IMR-90 (cell line): Measurements from ENCODE around the gene CAMK2D. TPM values are rescaled to one million over a fixed set of nuclear protein-coding genes. Genes with fewer than 3 reads are reported as not detected.

Experiments
- ATAC-seq: fragments of 200-7000 bp; cut with Tn5 transposase; 2 replicates; pipeline ENCODE4 v1.9.1; 2020; ENCODE audit warnings: low read depth, mild to moderate bottlenecking, moderate library complexity
- BruUV-seq: library from RNA; stranded (reverse); fragments of 400-500 nt; replicated peaks from 2 replicates; lab custom pipeline; 2021; lab: Mats Ljungman, UMichigan
- CTCF ChIA-PET: fragments of 300-600 bp; formaldehyde crosslinking; extraction: SDS; loops from one replicate; lab custom pipeline; 2021; ENCODE audit warnings: antibody characterized with exemption; lab: Yijun Ruan, JAX
- POLR2A ChIA-PET: fragments of 300-600 bp; sonication (Branson Sonifier 250); formaldehyde crosslinking; loops from one replicate; lab custom pipeline; 2022; ENCODE audit warnings: antibody characterized with exemption; ENCODE audit not compliant: unreplicated experiment; lab: Charles Lee
- DNase-seq: peaks from one replicate; pipeline ENCODE4 v3.0.0; 2013
- H2AFZ ChIP-seq: replicated peaks from 2 replicates; pipeline ENCODE3; 2013; ENCODE audit warnings: low read length, mild to moderate bottlenecking; ENCODE audit not compliant: poor library complexity
- H2AK5ac ChIP-seq: 2 replicates; pipeline ENCODE4 v1.6.1; 2013; ENCODE audit warnings: low read depth, low read length, inconsistent platforms
- H2AK9ac ChIP-seq: replicated peaks from 2 replicates; pipeline ENCODE3; 2013; ENCODE audit warnings: mild to moderate bottlenecking, low read depth, low read length, moderate library complexity; ENCODE audit not compliant: poor library complexity
- H2BK120ac ChIP-seq: 2 replicates; pipeline ENCODE4 v1.6.1; 2013; ENCODE audit warnings: low read depth, low read length, inconsistent platforms
- H2BK15ac ChIP-seq: 3 replicates; pipeline ENCODE4 v1.6.1; 2013; ENCODE audit warnings: low read depth, low read length, inconsistent platforms
- H2BK20ac ChIP-seq: 2 replicates; pipeline ENCODE4 v1.6.1; 2013; ENCODE audit warnings: low read depth, mild to moderate bottlenecking, inconsistent platforms, low read length, moderate library complexity
- H2BK5ac ChIP-seq: 2 replicates; pipeline ENCODE4 v1.6.1; 2013; ENCODE audit warnings: mild to moderate bottlenecking, low read depth, low read length, inconsistent platforms; ENCODE audit not compliant: poor library complexity, severe bottlenecking
- H3K14ac ChIP-seq: replicated peaks from 2 replicates; pipeline ENCODE4 v1.6.1; 2013; ENCODE audit warnings: low read depth, low read length, inconsistent platforms
- H3K18ac ChIP-seq: 2 replicates; pipeline ENCODE4 v1.6.1; 2013; ENCODE audit warnings: low read depth, low read length, control low read depth
- H3K23ac ChIP-seq: 2 replicates; pipeline ENCODE4 v1.6.1; 2013; ENCODE audit warnings: low read depth, low read length, inconsistent platforms
- H3K27ac ChIP-seq: 2 replicates; pipeline ENCODE4 v1.5.1; 2013; ENCODE audit warnings: mild to moderate bottlenecking, control low read depth, low read length; ENCODE audit not compliant: insufficient read depth
- H3K27me3 ChIP-seq: 2 replicates; pipeline ENCODE4 v1.6.1; 2013; ENCODE audit warnings: low read length; ENCODE audit not compliant: control insufficient read depth, insufficient read depth
- H3K36me3 ChIP-seq: 2 replicates; pipeline ENCODE4 v1.6.1; 2013; ENCODE audit warnings: low read length, mixed read lengths; ENCODE audit not compliant: control insufficient read depth, insufficient read depth
- H3K4ac ChIP-seq: 2 replicates; pipeline ENCODE4 v1.6.1; 2013; ENCODE audit warnings: low read depth, low read length, inconsistent platforms
- H3K4me1 ChIP-seq: 2 replicates; pipeline ENCODE4 v1.6.1; 2013; ENCODE audit warnings: low read length, mixed read lengths; ENCODE audit not compliant: control insufficient read depth, insufficient read depth
- H3K4me2 ChIP-seq: 2 replicates; pipeline ENCODE4 v1.6.1; 2013; ENCODE audit warnings: low read depth, mild to moderate bottlenecking, control low read depth, low read length, moderate library complexity
- H3K4me3 ChIP-seq: 2 replicates; pipeline ENCODE4 v1.5.1; 2013; ENCODE audit warnings: low read depth, mild to moderate bottlenecking, control low read depth, low read length, moderate library complexity; ENCODE audit not compliant: insufficient read depth
- H3K56ac ChIP-seq: 2 replicates; pipeline ENCODE4 v1.6.1; 2013; ENCODE audit warnings: low read length, inconsistent platforms; ENCODE audit not compliant: insufficient read depth; ENCODE audit errors: extremely low read depth
- H3K79me1 ChIP-seq, 2 experiments: 2 replicates each; pipeline ENCODE4 v1.6.1; 2013; ENCODE audit warnings: low read length in 2 of 2, inconsistent platforms in 1 of 2, low read depth in 1 of 2
- H3K9ac ChIP-seq: 2 replicates; pipeline ENCODE4 v1.6.1; 2013; ENCODE audit warnings: low read depth, low read length, control low read depth
- H3K9me1 ChIP-seq: 2 replicates; pipeline ENCODE4 v1.6.1; 2013; ENCODE audit warnings: low read length, inconsistent platforms; ENCODE audit not compliant: insufficient read depth
- H3K9me3 ChIP-seq: 2 replicates; pipeline ENCODE4 v1.6.1; 2013; ENCODE audit warnings: low read length; ENCODE audit not compliant: control insufficient read depth, insufficient read depth
- H4K20me1 ChIP-seq: 2 replicates; pipeline ENCODE4 v1.6.1; 2013; ENCODE audit warnings: low read length, inconsistent platforms; ENCODE audit not compliant: insufficient read depth
- H4K5ac ChIP-seq: 2 replicates; pipeline ENCODE4 v1.6.1; 2013; ENCODE audit warnings: mild to moderate bottlenecking, low read depth, low read length, control low read depth
- H4K8ac ChIP-seq, 2 experiments: 2 replicates each; pipeline ENCODE4 v1.6.1; 2013; ENCODE audit warnings: low read depth in 2 of 2, low read length in 2 of 2, control low read depth in 1 of 2, inconsistent platforms in 1 of 2
- H4K91ac ChIP-seq: 2 replicates; pipeline ENCODE4 v1.6.1; 2013; ENCODE audit warnings: low read depth, low read length, inconsistent platforms; ENCODE audit not compliant: insufficient read depth
- BHLHE40 ChIP-seq: fragments of 150-350 bp; IDR thresholded peaks from 2 replicates; pipeline ENCODE4 v1.6.1; 2016; ENCODE audit warnings: mild to moderate bottlenecking, low read depth, low read length
- CEBPB ChIP-seq: IDR thresholded peaks from 2 replicates; pipeline ENCODE4 v1.6.1; 2012; ENCODE audit warnings: low read depth, low read length, improper control_type of control experiment
- FOS ChIP-seq: fragments of 150-350 bp; IDR thresholded peaks from 2 replicates; pipeline ENCODE4 v1.6.1; 2016; ENCODE audit warnings: low read depth, low read length
- MAZ ChIP-seq: IDR thresholded peaks from 2 replicates; pipeline ENCODE4 v1.6.1; 2012; ENCODE audit warnings: low read depth, mild to moderate bottlenecking, low read length, improper control_type of control experiment, moderate library complexity, borderline replicate concordance
- RCOR1 ChIP-seq: IDR thresholded peaks from 2 replicates; pipeline ENCODE4 v1.6.1; 2012; ENCODE audit warnings: mild to moderate bottlenecking, low read length, improper control_type of control experiment; ENCODE audit not compliant: insufficient replicate concordance
- RFX5 ChIP-seq: IDR thresholded peaks from 2 replicates; pipeline ENCODE4 v1.8.0; 2012; ENCODE audit warnings: low read depth, mild to moderate bottlenecking, low read length, moderate library complexity
- USF2 ChIP-seq: fragments of 150-350 bp; IDR thresholded peaks from 2 replicates; pipeline ENCODE4 v1.6.1; 2017; ENCODE audit warnings: mild to moderate bottlenecking, antibody characterized with exemption, low read length, low read depth
- WGBS, 2 experiments: methylation state at CpG; one replicate each; pipeline versions ENCODE4 v1.1.5 to v1.1.7; 2013; ENCODE audit warnings: missing lambda C conversion rate in 2 of 2; ENCODE audit not compliant: insufficient read length in 1 of 2; ENCODE audit errors: extremely low coverage in 2 of 2; 5-methylcytosine and 5-hydroxymethylcytosine counted together
- dilution Hi-C: fragments of 300-500 bp; cut with HindIII; formaldehyde crosslinking; loops from one replicate; pipeline ENCODE4 v1.14.3; 2018; ENCODE audit warnings: low sequenced_read_pairs; ENCODE audit not compliant: unreplicated experiment
- in situ Hi-C: fragments of 300-500 bp; cut with MboI; formaldehyde crosslinking; loops from 3 replicates; pipeline ENCODE4 v1.14.3; 2019; ENCODE audit warnings: low sequenced_read_pairs, inconsistent platforms, mixed read lengths
- intact Hi-C: fragments of 100-400 bp; cut with micrococcal nuclease; formaldehyde crosslinking; loops from 2 replicates; pipeline ENCODE4 v1.10.0; 2022
- polyA plus RNA-seq, 3 experiments: library from polyadenylated mRNA; depleted of rRNA; stranded (reverse); fragments of >200 nt; gene quantifications; 2 replicates each; pipeline ENCODE4 v1.2.3, GENCODE V29; 2012; ENCODE audit warnings: low replicate concordance in 1 of 3
- total RNA-seq: library from RNA; depleted of rRNA; stranded (reverse); fragments of >200 nt; gene quantifications from 2 replicates; pipeline ENCODE4 v1.2.3, GENCODE V29; 2012
- TF ChIP-seq, protein P1 (sequence below): fragments of 150-350 bp; IDR thresholded peaks from 2 replicates; pipeline ENCODE4 v1.6.1; 2016; ENCODE audit warnings: low read depth, mild to moderate bottlenecking, low read length, moderate library complexity, borderline replicate concordance

Gene CAMK2D
- total and polyA plus RNA-seq, 2 of the 4 experiments (the other 2 are of a cell fraction) = 44.6 to 156 TPM

DNA sequence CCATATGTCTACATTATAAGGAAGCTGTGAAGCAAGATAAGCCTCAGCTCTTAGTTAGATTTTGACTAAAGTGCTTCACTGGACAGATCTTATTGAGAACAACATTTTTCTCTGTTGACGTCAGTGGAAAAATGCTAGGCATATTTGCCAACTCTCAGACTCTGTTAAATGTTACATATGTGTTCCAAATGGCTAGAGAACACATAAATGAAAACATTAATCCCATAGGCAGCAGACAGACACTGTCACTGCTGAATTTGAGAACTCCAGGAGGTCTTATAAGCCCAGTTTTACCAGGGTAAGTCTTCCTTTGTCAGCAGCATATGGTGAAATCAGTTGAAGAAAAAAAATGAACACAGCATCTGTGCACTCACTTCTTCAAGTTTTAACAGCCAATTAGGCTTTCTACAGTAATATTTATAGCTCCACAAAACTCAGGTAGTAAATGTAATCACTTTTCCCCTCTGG, 186.9 kb downstream of the CAMK2D start:
- H2BK120ac ChIP-seq = no peak overlapping the region
- H2AFZ ChIP-seq = no peak overlapping the region
- H3K4ac ChIP-seq = no peak overlapping the region; the same call in 1 of the 2 replicates
- peak overlapping the region; percentile 49; the same call in 1 of the 2 replicates for H3K4me2 ChIP-seq
- intact Hi-C loops (no loop called here), in situ Hi-C loops (no loop called here), dilution Hi-C loops (no loop called here)
- DNase-seq (peak; percentile 80), ATAC-seq (peak; percentile 82)
- H2AK9ac ChIP-seq = no peak overlapping the region
- no peaks in the 10 kb centered on the region for H3K36me3 ChIP-seq
- peaks cover 3% of the 10 kb centered on the region; the same call in 1 of the 2 replicates for H4K20me1 ChIP-seq
- H4K8ac ChIP-seq = peak overlapping the region in 1 of 2 experiments; percentile 54; a peak in 1 of 4 replicates
- CTCF ChIA-PET = interaction anchor here (0.6 kb wide), 1 partner anchor 810 kb away, joined by 4 read pairs; no protein-coding TSS in a partner anchor
- no peak overlapping the region for H3K14ac ChIP-seq
- peaks cover 6% of the 10 kb centered on the region; the same call in 1 of the 2 replicates for H3K4me1 ChIP-seq
- H3K27me3 ChIP-seq = no peaks in the 10 kb centered on the region
- no peaks in the 10 kb centered on the region; the same call in 1 of the 2 replicates for H3K9me1 ChIP-seq
- H2BK15ac ChIP-seq = no peak overlapping the region
- no peak overlapping the region for H3K23ac ChIP-seq
- H3K18ac ChIP-seq = peak overlapping the region; percentile 71; the same call in 1 of the 2 replicates
- H3K27ac ChIP-seq = no peak overlapping the region
- POLR2A ChIA-PET = interaction anchor here (0.6 kb wide), 1 partner anchor 10 kb away, joined by 3 read pairs; no protein-coding TSS in a partner anchor
- H4K91ac ChIP-seq = no peak overlapping the region
- no peak overlapping the region for H3K4me3 ChIP-seq
- H2AK5ac ChIP-seq = no peak overlapping the region
- H2BK5ac ChIP-seq = peak overlapping the region; percentile 47
- no peak overlapping the region for H3K56ac ChIP-seq
- WGBS, 2 experiments = no CpG with 5 or more reads among the region's 1 CpG
- BruUV-seq = no TSS peak
- no peak; the same call in 1 of the 2 replicates for TF ChIP-seq CEBPB
- TF ChIP-seq FOS = no peak
- no peak for TF ChIP-seq MAZ
- TF ChIP-seq, protein P1, sequence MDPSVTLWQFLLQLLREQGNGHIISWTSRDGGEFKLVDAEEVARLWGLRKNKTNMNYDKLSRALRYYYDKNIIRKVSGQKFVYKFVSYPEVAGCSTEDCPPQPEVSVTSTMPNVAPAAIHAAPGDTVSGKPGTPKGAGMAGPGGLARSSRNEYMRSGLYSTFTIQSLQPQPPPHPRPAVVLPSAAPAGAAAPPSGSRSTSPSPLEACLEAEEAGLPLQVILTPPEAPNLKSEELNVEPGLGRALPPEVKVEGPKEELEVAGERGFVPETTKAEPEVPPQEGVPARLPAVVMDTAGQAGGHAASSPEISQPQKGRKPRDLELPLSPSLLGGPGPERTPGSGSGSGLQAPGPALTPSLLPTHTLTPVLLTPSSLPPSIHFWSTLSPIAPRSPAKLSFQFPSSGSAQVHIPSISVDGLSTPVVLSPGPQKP = no peak
- no peak for TF ChIP-seq BHLHE40
- no peak for TF ChIP-seq USF2
- no peak for TF ChIP-seq RCOR1
- TF ChIP-seq RFX5 = no peak
- peak overlapping the region; percentile 18; the same call in 1 of the 2 replicates for H4K5ac ChIP-seq
- no peak overlapping the region for H3K9ac ChIP-seq
- H2BK20ac ChIP-seq = peak overlapping the region; percentile 55; the same call in 1 of the 2 replicates
- peaks cover 23 to 28% of the 10 kb centered on the region in 2 experiments for H3K79me1 ChIP-seq
- H3K9me3 ChIP-seq = no peaks in the 10 kb centered on the region
